ENCODE measurements around the gene CFAP161. TPM values are rescaled to one million over a fixed set of nuclear protein-coding genes. Genes with fewer than 3 reads are reported as not detected.

The CFAP161 gene
- total and polyA plus RNA-seq, 4 donors, result 1.4 to 5.4 (median 2.8) TPM

GRCh38 chr15:81163961-81164800, 30.1 kb downstream of the CFAP161 start:
- Histone ChIP-seq H3K27ac (ENCODE audit: low read depth, low read length) (no peak overlapping the region), H3K36me3 (ENCODE audit: control insufficient read depth, insufficient read depth, low read length) (no peaks in the 10 kb centered on the region), H3K27me3 (ENCODE audit: control insufficient read depth, insufficient read depth, low read length) (no peaks in the 10 kb centered on the region), H3K4me3 (ENCODE audit: low read depth, low read length) (no peak overlapping the region), H3K9me3 (ENCODE audit: control insufficient read depth, insufficient read depth, low read length) (no peaks in the 10 kb centered on the region), H3K4me1 (ENCODE audit: control insufficient read depth, insufficient read depth, low read length) (peaks cover 9% of the 10 kb centered on the region)
- DNase-seq (ENCODE audit: low read depth in 4 of 6, low spot score in 6 of 6), result no peak
- 86% methylated on average over 2 of the region's 3 CpGs for WGBS (ENCODE audit: insufficient coverage)

- no peaks in the 10 kb centered on the region for H3K9me3 ChIP-seq (ENCODE audit: control insufficient read depth, insufficient read depth, low read length)
- H3K36me3 ChIP-seq (ENCODE audit: control insufficient read depth, insufficient read depth, low read length), result no peaks in the 10 kb centered on the region
- H3K27me3 ChIP-seq (ENCODE audit: control insufficient read depth, insufficient read depth, low read length), result no peaks in the 10 kb centered on the region
- peaks cover 5% of the 10 kb centered on the region for H3K4me1 ChIP-seq (ENCODE audit: control insufficient read depth, insufficient read depth, low read length)
- WGBS (ENCODE audit: insufficient coverage), result 0% methylated on average over 1 of the region's 3 CpGs
- no peak for DNase-seq (ENCODE audit: low read depth in 4 of 6, low spot score in 6 of 6)
- H3K27ac ChIP-seq (ENCODE audit: low read depth, low read length), result no peak overlapping the region
- no peak overlapping the region for H3K4me3 ChIP-seq (ENCODE audit: low read depth, low read length)
These were observed 31.5 kb downstream of the CFAP161 start for GRCh38 chr15:81165535-81165934.

GRCh38 chr15:81166636-81167305, 32.7 kb downstream of the CFAP161 start:
- 88% methylated on average over 1 of the region's 3 CpGs for WGBS (ENCODE audit: insufficient coverage)
- Histone ChIP-seq H3K9me3 (ENCODE audit: control insufficient read depth, insufficient read depth, low read length) (no peaks in the 10 kb centered on the region), H3K36me3 (ENCODE audit: control insufficient read depth, insufficient read depth, low read length) (no peaks in the 10 kb centered on the region), H3K4me1 (ENCODE audit: control insufficient read depth, insufficient read depth, low read length) (no peaks in the 10 kb centered on the region), H3K27me3 (ENCODE audit: control insufficient read depth, insufficient read depth, low read length) (no peaks in the 10 kb centered on the region), H3K4me3 (ENCODE audit: low read depth, low read length) (no peak overlapping the region), H3K27ac (ENCODE audit: low read depth, low read length) (no peak overlapping the region)
- peak in 1 of 6 donors; percentile 4 for DNase-seq (ENCODE audit: low read depth in 4 of 6, low spot score in 6 of 6)

- no peak for DNase-seq (ENCODE audit: low read depth in 4 of 6, low spot score in 6 of 6)
- H3K27ac ChIP-seq (ENCODE audit: low read depth, low read length), result no peak overlapping the region
- no peaks in the 10 kb centered on the region for H3K36me3 ChIP-seq (ENCODE audit: control insufficient read depth, insufficient read depth, low read length)
- H3K4me1 ChIP-seq (ENCODE audit: control insufficient read depth, insufficient read depth, low read length), result no peaks in the 10 kb centered on the region
- WGBS (ENCODE audit: insufficient coverage), result 100% methylated on average over 1 of the region's 2 CpGs
- H3K27me3 ChIP-seq (ENCODE audit: control insufficient read depth, insufficient read depth, low read length), result no peaks in the 10 kb centered on the region
- H3K9me3 ChIP-seq (ENCODE audit: control insufficient read depth, insufficient read depth, low read length), result no peaks in the 10 kb centered on the region
- no peak overlapping the region for H3K4me3 ChIP-seq (ENCODE audit: low read depth, low read length)
These were observed 34.1 kb downstream of the CFAP161 start for GRCh38 chr15:81168131-81168526.

GRCh38 chr15:81168644-81169043, 34.6 kb downstream of the CFAP161 start:
- Histone ChIP-seq H3K9me3 (ENCODE audit: control insufficient read depth, insufficient read depth, low read length) (no peaks in the 10 kb centered on the region), H3K4me1 (ENCODE audit: control insufficient read depth, insufficient read depth, low read length) (no peaks in the 10 kb centered on the region), H3K36me3 (ENCODE audit: control insufficient read depth, insufficient read depth, low read length) (no peaks in the 10 kb centered on the region), H3K4me3 (ENCODE audit: low read depth, low read length) (no peak overlapping the region), H3K27ac (ENCODE audit: low read depth, low read length) (no peak overlapping the region), H3K27me3 (ENCODE audit: control insufficient read depth, insufficient read depth, low read length) (no peaks in the 10 kb centered on the region)
- DNase-seq (ENCODE audit: low read depth in 4 of 6, low spot score in 6 of 6), result no peak
- no CpG with 5 or more reads among the region's 2 CpGs for WGBS (ENCODE audit: insufficient coverage)

- Histone ChIP-seq H3K27me3 (ENCODE audit: control insufficient read depth, insufficient read depth, low read length) (no peaks in the 10 kb centered on the region), H3K36me3 (ENCODE audit: control insufficient read depth, insufficient read depth, low read length) (no peaks in the 10 kb centered on the region), H3K4me3 (ENCODE audit: low read depth, low read length) (no peak overlapping the region), H3K9me3 (ENCODE audit: control insufficient read depth, insufficient read depth, low read length) (no peaks in the 10 kb centered on the region), H3K27ac (ENCODE audit: low read depth, low read length) (no peak overlapping the region), H3K4me1 (ENCODE audit: control insufficient read depth, insufficient read depth, low read length) (no peaks in the 10 kb centered on the region)
- WGBS (ENCODE audit: insufficient coverage), result no CpG with 5 or more reads among the region's 3 CpGs
- no peak for DNase-seq (ENCODE audit: low read depth in 4 of 6, low spot score in 6 of 6)
These were observed 36.4 kb downstream of the CFAP161 start for GRCh38 chr15:81170511-81170910.

GRCh38 chr15:81171286-81171685, 37.2 kb downstream of the CFAP161 start:
- Histone ChIP-seq H3K4me1 (ENCODE audit: control insufficient read depth, insufficient read depth, low read length) (no peaks in the 10 kb centered on the region), H3K4me3 (ENCODE audit: low read depth, low read length) (no peak overlapping the region), H3K27ac (ENCODE audit: low read depth, low read length) (no peak overlapping the region), H3K9me3 (ENCODE audit: control insufficient read depth, insufficient read depth, low read length) (no peaks in the 10 kb centered on the region), H3K36me3 (ENCODE audit: control insufficient read depth, insufficient read depth, low read length) (no peaks in the 10 kb centered on the region), H3K27me3 (ENCODE audit: control insufficient read depth, insufficient read depth, low read length) (no peaks in the 10 kb centered on the region)
- DNase-seq (ENCODE audit: low read depth in 4 of 6, low spot score in 6 of 6), result no peak

GRCh38 chr15:81174125-81174791, 40.2 kb downstream of the CFAP161 start:
- H3K36me3 ChIP-seq (ENCODE audit: control insufficient read depth, insufficient read depth, low read length), result no peaks in the 10 kb centered on the region
- H3K27me3 ChIP-seq (ENCODE audit: control insufficient read depth, insufficient read depth, low read length), result no peaks in the 10 kb centered on the region
- no peaks in the 10 kb centered on the region for H3K4me1 ChIP-seq (ENCODE audit: control insufficient read depth, insufficient read depth, low read length)
- H3K4me3 ChIP-seq (ENCODE audit: low read depth, low read length), result no peak overlapping the region
- DNase-seq (ENCODE audit: low read depth in 4 of 6, low spot score in 6 of 6), result no peak
- no peak overlapping the region for H3K27ac ChIP-seq (ENCODE audit: low read depth, low read length)
- H3K9me3 ChIP-seq (ENCODE audit: control insufficient read depth, insufficient read depth, low read length), result no peaks in the 10 kb centered on the region
- 58% methylated on average over 2 of the region's 2 CpGs for WGBS (ENCODE audit: insufficient coverage)

- no peaks in the 10 kb centered on the region for H3K9me3 ChIP-seq (ENCODE audit: control insufficient read depth, insufficient read depth, low read length)
- no peaks in the 10 kb centered on the region for H3K4me1 ChIP-seq (ENCODE audit: control insufficient read depth, insufficient read depth, low read length)
- no peaks in the 10 kb centered on the region for H3K27me3 ChIP-seq (ENCODE audit: control insufficient read depth, insufficient read depth, low read length)
- H3K4me3 ChIP-seq (ENCODE audit: low read depth, low read length), result no peak overlapping the region
- 100% methylated on average over 1 of the region's 1 CpG for WGBS (ENCODE audit: insufficient coverage)
- no peak overlapping the region for H3K27ac ChIP-seq (ENCODE audit: low read depth, low read length)
- H3K36me3 ChIP-seq (ENCODE audit: control insufficient read depth, insufficient read depth, low read length), result no peaks in the 10 kb centered on the region
- DNase-seq (ENCODE audit: low read depth in 4 of 6, low spot score in 6 of 6), result peak in 1 of 6 donors; percentile 26
These were observed 40.8 kb downstream of the CFAP161 start for GRCh38 chr15:81174792-81175327.

Measured in spinal cord (tissue), 10 donors.